ENCODE results near the gene SSBP4.

DNA sequence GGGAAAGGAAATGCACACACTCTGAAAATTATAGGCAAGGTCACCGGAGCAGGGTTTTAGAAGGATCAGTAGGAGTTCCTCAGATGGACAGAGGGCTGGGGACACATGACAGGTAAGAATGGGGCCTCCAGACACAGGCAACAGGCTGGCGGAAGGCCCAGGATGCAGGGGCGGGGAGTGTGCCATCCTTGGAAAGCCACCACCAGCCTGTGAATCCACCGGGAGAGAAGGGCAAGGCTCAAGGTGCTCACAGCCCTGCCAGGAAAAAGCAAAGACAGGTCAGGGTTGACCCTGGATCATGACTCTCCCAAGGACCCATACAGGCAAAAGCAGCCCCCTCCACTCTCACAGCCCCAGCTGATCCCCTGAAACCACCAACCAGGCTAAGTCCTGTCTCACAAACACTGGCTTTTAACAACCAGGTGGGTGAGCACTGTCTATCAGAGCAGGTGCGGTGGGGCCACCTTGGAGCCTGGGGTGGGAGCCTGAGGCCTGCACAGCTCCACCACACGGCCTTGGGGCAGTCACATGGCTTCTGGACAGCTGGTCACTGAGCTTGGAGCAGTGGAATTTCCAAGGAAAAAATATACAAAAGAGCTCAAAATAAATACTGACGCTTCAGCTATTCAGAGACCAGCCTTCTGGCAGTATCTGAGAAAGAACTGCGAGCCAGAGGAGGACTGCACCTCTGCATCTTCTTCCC lies 54.0 kb downstream of the SSBP4 start:
- TF ChIP-seq, protein P1, sequence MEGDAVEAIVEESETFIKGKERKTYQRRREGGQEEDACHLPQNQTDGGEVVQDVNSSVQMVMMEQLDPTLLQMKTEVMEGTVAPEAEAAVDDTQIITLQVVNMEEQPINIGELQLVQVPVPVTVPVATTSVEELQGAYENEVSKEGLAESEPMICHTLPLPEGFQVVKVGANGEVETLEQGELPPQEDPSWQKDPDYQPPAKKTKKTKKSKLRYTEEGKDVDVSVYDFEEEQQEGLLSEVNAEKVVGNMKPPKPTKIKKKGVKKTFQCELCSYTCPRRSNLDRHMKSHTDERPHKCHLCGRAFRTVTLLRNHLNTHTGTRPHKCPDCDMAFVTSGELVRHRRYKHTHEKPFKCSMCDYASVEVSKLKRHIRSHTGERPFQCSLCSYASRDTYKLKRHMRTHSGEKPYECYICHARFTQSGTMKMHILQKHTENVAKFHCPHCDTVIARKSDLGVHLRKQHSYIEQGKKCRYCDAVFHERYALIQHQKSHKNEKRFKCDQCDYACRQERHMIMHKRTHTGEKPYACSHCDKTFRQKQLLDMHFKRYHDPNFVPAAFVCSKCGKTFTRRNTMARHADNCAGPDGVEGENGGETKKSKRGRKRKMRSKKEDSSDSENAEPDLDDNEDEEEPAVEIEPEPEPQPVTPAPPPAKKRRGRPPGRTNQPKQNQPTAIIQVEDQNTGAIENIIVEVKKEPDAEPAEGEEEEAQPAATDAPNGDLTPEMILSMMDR (conservative IDR thresholded peaks at IDR 0.05; ENCODE audit: low read depth, low read length): no peak
- TF ChIP-seq CHD1 (IDR thresholded peaks at IDR 0.05; ENCODE audit: low read depth, low read length) (no peak), BHLHE40 (IDR thresholded peaks at IDR 0.05; ENCODE audit: low read depth, low read length) (no peak), POLR2A (IDR thresholded peaks at IDR 0.05; ENCODE audit: low read depth, low read length) (no peak), RAD21 (IDR thresholded peaks at IDR 0.05; ENCODE audit: low read length) (0 out of 2 replicates have a peak, but pooled peaks have one; percentile 1), MAZ (IDR thresholded peaks at IDR 0.05; ENCODE audit: borderline replicate concordance, low read depth, low read length) (no peak), MAFK (IDR thresholded peaks at IDR 0.05; ENCODE audit: low read depth, low read length) (no peak), NFE2L2 (IDR thresholded peaks at IDR 0.05; ENCODE audit: low read depth, low read length) (no peak), RFX5 (IDR thresholded peaks at IDR 0.05; ENCODE audit: low read depth, low read length) (no peak), CEBPB (IDR thresholded peaks at IDR 0.05; ENCODE audit: low read depth, low read length) (no peak), FOS (IDR thresholded peaks at IDR 0.05; ENCODE audit: low read depth, low read length) (no peak)
- TF ChIP-seq, protein P2, sequence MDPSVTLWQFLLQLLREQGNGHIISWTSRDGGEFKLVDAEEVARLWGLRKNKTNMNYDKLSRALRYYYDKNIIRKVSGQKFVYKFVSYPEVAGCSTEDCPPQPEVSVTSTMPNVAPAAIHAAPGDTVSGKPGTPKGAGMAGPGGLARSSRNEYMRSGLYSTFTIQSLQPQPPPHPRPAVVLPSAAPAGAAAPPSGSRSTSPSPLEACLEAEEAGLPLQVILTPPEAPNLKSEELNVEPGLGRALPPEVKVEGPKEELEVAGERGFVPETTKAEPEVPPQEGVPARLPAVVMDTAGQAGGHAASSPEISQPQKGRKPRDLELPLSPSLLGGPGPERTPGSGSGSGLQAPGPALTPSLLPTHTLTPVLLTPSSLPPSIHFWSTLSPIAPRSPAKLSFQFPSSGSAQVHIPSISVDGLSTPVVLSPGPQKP (IDR thresholded peaks at IDR 0.05; ENCODE audit: borderline replicate concordance, low read depth, low read length): no peak
- TF ChIP-seq, protein P3, sequence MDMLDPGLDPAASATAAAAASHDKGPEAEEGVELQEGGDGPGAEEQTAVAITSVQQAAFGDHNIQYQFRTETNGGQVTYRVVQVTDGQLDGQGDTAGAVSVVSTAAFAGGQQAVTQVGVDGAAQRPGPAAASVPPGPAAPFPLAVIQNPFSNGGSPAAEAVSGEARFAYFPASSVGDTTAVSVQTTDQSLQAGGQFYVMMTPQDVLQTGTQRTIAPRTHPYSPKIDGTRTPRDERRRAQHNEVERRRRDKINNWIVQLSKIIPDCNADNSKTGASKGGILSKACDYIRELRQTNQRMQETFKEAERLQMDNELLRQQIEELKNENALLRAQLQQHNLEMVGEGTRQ (IDR thresholded peaks at IDR 0.05; ENCODE audit: low read depth, low read length): peak; percentile 74
